ENCODE data around the gene TSPYL4. TPM values are rescaled to one million over a fixed set of nuclear protein-coding genes. Genes with fewer than 3 reads are reported as not detected.

TSPYL4 gene
- polyA plus RNA-seq, 3 donors = 59.6 to 63.2 (median 60.3) TPM

DNA sequence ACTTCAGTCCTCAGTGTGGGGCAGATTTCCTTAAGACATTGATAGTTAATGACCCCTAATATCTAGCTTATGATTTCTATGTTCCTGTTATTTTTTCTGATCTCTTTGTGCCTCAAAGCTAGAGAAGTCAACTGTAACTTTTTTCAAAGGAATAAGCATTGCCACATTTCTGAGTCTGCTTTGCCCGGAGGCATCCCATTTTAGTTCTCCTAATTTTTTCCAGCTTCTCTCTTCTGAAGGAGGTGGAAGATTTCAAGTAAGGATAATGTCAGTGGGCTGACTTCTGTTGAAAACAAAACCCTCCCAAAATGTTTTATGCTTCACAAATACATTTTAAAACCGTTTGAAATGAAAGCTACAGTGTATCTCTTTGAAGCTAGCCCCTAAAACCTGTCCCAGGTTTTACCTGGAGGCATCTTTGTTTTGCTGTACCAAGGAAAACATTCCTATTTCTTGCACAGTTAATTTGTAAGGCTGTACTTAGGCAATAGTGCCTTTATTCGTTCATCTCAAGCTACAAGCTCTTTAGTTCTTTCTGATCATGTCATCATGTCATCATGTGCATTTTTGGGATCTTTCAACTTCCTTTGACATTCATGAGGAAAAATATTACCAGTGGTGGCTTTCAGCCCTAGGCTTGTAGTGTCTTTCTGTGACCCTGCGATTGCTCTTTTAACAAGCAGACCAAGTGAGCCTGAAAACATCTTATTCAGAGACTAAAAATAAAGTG is 45.7 kb downstream of the TSPYL4 start:
- DNase-seq (ENCODE audit: extremely low read depth in 1 of 11, low read depth in 9 of 11, low spot score in 4 of 11) = no peak

DNA sequence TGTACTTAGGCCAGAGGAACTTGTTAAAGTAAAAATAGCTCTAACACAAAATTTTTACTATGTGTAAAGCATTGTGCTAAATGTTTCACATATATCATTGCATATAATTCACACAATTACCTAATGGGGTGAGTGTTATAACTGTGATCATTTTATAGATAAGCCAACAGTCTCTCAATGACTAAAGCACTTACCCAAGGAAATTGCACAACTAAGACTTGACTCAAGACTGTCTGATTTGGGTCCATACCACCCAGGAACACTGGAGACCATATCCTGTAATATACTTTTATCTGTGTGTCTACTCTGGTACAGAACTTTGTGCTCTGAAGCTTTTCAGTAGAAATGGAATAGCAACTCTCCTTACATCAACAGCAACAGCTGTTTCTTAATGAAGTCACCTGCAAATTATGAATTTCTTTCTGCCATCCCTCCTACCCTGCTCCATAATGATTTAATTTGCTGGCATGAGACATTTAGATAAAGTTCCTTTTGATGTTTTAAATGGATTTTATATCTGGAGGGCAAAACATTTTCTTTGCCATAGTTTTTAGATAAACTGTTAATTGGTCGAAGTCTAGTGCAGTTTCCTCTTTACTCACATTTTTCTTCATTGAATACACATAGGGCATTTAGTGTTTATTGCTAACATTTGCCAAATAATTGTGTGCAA is 47.5 kb downstream of the TSPYL4 start:
- no peak for DNase-seq (ENCODE audit: extremely low read depth in 1 of 11, low read depth in 9 of 11, low spot score in 4 of 11)

DNA sequence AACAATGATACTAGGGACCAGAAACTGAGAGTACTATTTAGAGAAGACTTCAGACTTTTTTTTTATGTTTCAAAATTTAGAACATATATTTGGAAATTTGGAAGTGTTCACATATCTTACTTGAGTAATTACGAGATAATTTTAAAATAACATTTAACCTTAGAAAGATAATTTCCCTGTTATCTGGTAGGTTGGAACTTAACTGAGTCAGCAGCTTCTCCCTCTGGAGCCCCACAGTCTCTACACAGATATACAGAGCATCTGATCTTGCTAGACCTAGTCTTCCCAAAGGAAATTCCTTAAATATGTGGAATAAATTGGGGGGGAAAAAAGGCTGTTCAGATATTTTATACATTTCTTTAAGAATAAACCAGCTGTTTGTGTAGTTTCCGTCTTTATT is 48.6 kb downstream of the TSPYL4 start:
- no peak for DNase-seq (ENCODE audit: extremely low read depth in 1 of 11, low read depth in 9 of 11, low spot score in 4 of 11)

DNA sequence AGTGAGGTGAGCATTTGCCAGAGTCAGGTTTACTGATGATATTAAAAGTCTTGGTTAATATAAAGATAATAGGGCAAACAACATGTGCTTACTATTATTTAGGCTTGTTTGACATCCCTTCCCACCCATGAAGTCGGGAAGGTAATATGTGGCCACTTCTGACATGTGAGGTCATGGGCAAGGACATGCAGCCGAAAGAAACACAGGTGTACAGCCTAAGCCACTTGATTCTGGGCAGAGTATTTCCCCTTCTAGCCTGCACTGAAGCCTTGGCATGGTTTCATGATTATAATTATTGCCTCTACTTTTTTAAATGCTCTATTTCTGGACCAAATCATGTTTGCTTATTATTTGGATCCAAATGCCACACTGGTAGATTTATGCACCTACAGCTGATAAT is 52.3 kb downstream of the TSPYL4 start:
- DNase-seq (ENCODE audit: extremely low read depth in 1 of 11, low read depth in 9 of 11, low spot score in 4 of 11) = no peak

DNA sequence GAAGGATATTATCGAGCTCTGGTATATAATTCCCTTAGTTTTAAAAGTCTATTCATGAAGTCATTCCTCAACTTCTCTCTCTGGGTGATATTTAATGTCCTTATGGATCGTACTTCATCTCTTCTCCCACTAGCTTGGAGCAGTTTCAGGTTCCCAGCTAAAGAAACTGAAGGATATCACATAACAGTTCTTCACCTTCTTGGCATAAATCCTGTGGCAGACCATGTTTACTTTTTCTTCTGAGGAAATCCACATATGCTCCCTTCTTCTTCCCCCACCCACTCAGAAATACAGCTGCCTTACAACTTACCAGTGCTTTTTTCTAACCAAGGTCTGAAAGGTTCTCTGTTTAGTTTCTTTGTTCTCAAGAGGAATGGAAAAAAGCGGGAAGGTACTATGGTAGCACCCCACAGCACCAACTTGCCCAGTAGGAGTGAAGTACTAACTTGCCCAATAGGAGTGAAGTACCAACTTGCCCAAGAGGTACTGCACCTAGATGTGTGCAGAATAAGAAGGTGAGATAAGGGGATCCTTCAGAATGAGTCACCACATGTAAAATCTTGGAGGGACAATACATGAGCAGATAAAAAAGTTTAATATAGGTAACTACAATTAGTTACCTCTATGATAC is 53.1 kb downstream of the TSPYL4 start:
- peak in 2 of 11 donors; percentile 15 for DNase-seq (ENCODE audit: extremely low read depth in 1 of 11, low read depth in 9 of 11, low spot score in 4 of 11)

Other genes starting within 250 kb of the TSPYL4 start
- gene FRK, start 193.2 kb downstream of the TSPYL4 start, polyA plus RNA-seq (ENCODE audit: insufficient read length in 3 of 3) = 1 to 10 TPM; 3.8 to 8.3 (median 4.9) TPM
- 10 to 100 TPM; 40.7 to 47.7 (median 45.2) TPM for gene NT5DC1, start 153.2 kb downstream of the TSPYL4 start, polyA plus RNA-seq (ENCODE audit: insufficient read length in 3 of 3)
- gene COL10A1, start 127.9 kb downstream of the TSPYL4 start, polyA plus RNA-seq (ENCODE audit: insufficient read length in 3 of 3) = under 1 TPM; 0.30 to 0.66 (median 0.48) TPM
- gene TSPYL1, start 25.9 kb upstream of the TSPYL4 start, polyA plus RNA-seq (ENCODE audit: insufficient read length in 3 of 3) = 100 to 1,000 TPM; 100 to 105 (median 101) TPM
- gene DSE, start 116.9 kb upstream of the TSPYL4 start, polyA plus RNA-seq (ENCODE audit: insufficient read length in 3 of 3) = 10 to 100 TPM; 38.7 to 42.5 (median 42.1) TPM
- 1 to 10 TPM; 4.9 to 6.6 (median 5.7) TPM for gene CALHM6, start 207.3 kb upstream of the TSPYL4 start, polyA plus RNA-seq (ENCODE audit: insufficient read length in 3 of 3)

Data from renal cortex interstitium (tissue), 11 donors.